Stimulated activated naive CD8-positive, alpha-beta T cell treated with anti-CD3 and anti-CD28 coated beads, Interleukin-15, amount 100 ng/mL, for 72 hours (primary cell): ENCODE data around the gene COASY.
"Not testable (repeated sequence)": the region's sequence is repeated elsewhere in the genome, so short reads cannot be mapped to it uniquely, and the experiment has no call there.

Experiments
- ATAC-seq: fragments of 150-1000 bp; cut with Tn5 transposase; 2 replicates; pipeline ENCODE4 v1.10.0; 2021; ENCODE audit warnings: mild to moderate bottlenecking, moderate library complexity
- DNase-seq, 2 donors: peaks; one replicate each; pipeline ENCODE4 v3.0.0; 2021 to 2022
- H3K27ac Mint-ChIP-seq, 2 donors: one replicate each; pipeline ENCODE4 v1.8.0; 2022; ENCODE audit warnings: mild to moderate bottlenecking in 2 of 2, mixed read lengths in 2 of 2, moderate library complexity in 2 of 2
- H3K27me3 Mint-ChIP-seq: one replicate; pipeline ENCODE4 v1.8.0; 2022; ENCODE audit warnings: mixed read lengths
- H3K4me1 Mint-ChIP-seq: one replicate; pipeline ENCODE4 v1.8.0; 2022; ENCODE audit warnings: mild to moderate bottlenecking, mixed read lengths
- H3K4me3 Mint-ChIP-seq, 2 donors: one replicate each; pipeline ENCODE4 v1.8.0; 2022; ENCODE audit warnings: mild to moderate bottlenecking in 2 of 2, mixed read lengths in 2 of 2, moderate library complexity in 1 of 2
- H3K9me3 Mint-ChIP-seq, 2 donors: one replicate each; pipeline ENCODE4 v1.8.0; 2022; ENCODE audit warnings: mixed read lengths in 2 of 2

Gene COASY

DNA sequence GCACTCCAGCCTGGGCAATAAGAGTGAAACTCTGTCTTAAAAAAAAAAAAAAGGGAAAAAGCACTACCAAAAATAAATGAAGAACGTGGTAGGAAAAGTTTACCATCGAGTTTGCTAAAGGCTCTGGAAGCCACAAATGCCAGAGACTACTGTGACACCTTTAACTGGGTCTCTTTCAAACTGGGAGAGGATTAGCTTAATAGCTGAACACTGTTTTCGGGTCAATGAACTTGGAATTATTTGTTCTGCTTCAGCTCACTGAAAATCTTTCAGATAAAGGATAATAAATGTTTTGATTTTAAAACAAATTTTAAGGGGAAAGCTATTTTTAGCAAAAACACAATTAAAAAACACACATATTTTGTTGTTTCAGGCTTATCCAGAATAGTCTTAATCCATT, 45.8 kb downstream of the COASY start:
- ATAC-seq (no peak), DNase-seq (no peak)
- Mint-ChIP-seq H3K4me1 (peaks cover 50% of the 10 kb centered on the region), H3K27ac (no peak overlapping the region), H3K4me3 (peak overlapping the region; percentile 95 to 99), H3K27me3 (no peaks in the 10 kb centered on the region), H3K9me3 (no peaks in the 10 kb centered on the region)

- H3K4me3 Mint-ChIP-seq = peak overlapping the region; percentile 95 to 99
- peaks cover 43% of the 10 kb centered on the region for H3K4me1 Mint-ChIP-seq
- no peaks in the 10 kb centered on the region for H3K9me3 Mint-ChIP-seq
- DNase-seq (peak in 1 of 2 donors; percentile 15), ATAC-seq (peak; percentile 74)
- no peaks in the 10 kb centered on the region for H3K27me3 Mint-ChIP-seq
- peak overlapping the region; percentile 95 to 98 for H3K27ac Mint-ChIP-seq
These were observed 46.6 kb downstream of the COASY start for GRCh38 chr17:42608305-42609181.

GRCh38 chr17:42609182-42609813, 47.4 kb downstream of the COASY start, which contains the start of the genes RETREG3 and TUBG1:
RETREG3 (minus strand) TSS chr17:42609374; CDS start chr17:42609324, 50 bp downstream.
TUBG1 (plus strand) TSS chr17:42609683; CDS start chr17:42609738, 55 bp downstream.
- DNase-seq (peak; percentile 99 to 100), ATAC-seq (peak; percentile 94)
- Mint-ChIP-seq H3K27ac (peak within 1 kb of the TSS; percentile 95 to 98), H3K4me3 (peak within 1 kb of the TSS; percentile 95 to 99), H3K27me3 (no peaks in the 10 kb centered on the region), H3K4me1 (peaks cover 38% of the 10 kb centered on the region), H3K9me3 (no peaks in the 10 kb centered on the region)

DNA sequence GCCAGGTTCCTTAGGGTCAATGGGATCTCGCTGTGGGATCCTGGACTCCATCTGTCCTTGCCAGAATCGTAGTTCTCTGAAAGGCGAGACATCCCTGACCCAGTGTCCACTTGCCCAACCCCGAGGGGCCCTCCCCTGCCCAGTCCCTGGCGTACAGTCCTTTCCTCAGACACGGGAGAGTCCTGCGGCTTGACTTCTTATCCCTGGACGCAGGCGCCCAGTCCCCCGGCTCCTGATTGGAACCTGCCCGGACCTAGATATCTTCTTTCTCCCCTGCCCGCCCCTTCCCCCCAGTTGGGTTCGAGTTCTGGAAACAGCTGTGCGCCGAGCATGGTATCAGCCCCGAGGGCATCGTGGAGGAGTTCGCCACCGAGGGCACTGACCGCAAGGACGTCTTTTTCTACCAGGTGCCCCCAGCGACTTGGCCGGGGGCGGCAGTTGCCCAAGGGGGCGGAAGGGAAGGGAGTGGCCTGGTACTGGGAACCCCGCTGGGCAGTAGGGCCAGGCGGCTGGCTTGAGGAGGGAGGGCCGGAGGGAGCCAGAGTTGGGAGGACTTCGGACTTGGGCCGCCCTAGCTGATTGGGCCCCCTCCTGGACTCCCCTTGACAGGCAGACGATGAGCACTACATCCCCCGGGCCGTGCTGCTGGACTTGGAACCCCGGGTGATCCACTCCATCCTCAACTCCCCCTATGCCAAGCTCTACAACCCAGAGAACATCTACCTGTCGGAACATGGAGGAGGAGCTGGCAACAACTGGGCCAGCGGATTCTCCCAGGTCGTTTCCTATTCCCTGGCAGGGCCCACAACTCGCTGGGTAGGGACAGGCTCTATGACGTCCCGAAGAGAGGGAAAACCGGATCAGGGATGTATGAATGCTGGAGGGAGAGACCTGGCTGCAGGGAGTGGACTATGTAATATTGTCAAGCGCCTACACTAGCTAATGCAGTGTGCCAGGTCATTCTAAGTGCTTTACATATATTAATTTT, 48.2 kb downstream of the COASY start:
- H3K4me3 Mint-ChIP-seq = peak overlapping the region; percentile 95 to 99
- H3K9me3 Mint-ChIP-seq, H3K27me3 Mint-ChIP-seq: not testable (repeated sequence)
- peak; percentile 0 for ATAC-seq
- H3K27ac Mint-ChIP-seq = peak overlapping the region; percentile 94 to 98
- H3K4me1 Mint-ChIP-seq = peaks cover 29% of the 10 kb centered on the region
- peak in 1 of 2 donors; percentile 37 for DNase-seq

DNA sequence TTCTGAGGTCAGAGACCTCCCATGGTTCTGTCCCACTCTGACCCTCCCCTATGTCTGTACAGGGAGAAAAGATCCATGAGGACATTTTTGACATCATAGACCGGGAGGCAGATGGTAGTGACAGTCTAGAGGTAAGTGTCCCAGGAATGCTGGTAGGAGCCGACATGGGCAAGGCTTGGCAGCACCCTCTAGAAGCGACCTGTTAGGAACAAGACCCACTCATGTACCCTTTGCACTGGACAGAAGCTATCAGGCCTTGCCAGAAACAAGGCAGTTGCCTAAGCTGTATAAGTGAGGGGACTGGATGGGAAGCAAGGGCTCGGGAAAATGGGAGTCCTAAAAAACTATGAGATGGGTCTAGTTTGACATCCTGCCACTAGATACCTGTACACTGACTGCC, 50.1 kb downstream of the COASY start:
- no peaks in the 10 kb centered on the region for H3K27me3 Mint-ChIP-seq
- H3K27ac Mint-ChIP-seq = no peak overlapping the region

GRCh38 chr17:42613699-42614295, 51.8 kb downstream of the COASY start:
- H3K27ac Mint-ChIP-seq = peak overlapping the region in 1 of 2 donors; percentile 16

More for the DNA sequence above, 50.1 kb downstream of the COASY start:
- Mint-ChIP-seq H3K9me3 (no peaks in the 10 kb centered on the region), H3K4me3 (no peak overlapping the region), H3K4me1 (peaks cover 10% of the 10 kb centered on the region)
- DNase-seq (no peak), ATAC-seq (no peak)

More at GRCh38 chr17:42613699-42614295, 51.8 kb downstream of the COASY start:
- H3K4me3 Mint-ChIP-seq = no peak overlapping the region
- ATAC-seq (no peak), DNase-seq (no peak)
- no peaks in the 10 kb centered on the region for H3K27me3 Mint-ChIP-seq
- H3K9me3 Mint-ChIP-seq = no peaks in the 10 kb centered on the region
- H3K4me1 Mint-ChIP-seq = peaks cover 11% of the 10 kb centered on the region
